ENCODE data around the gene RAPGEF2.

RAPGEF2 gene

DNA sequence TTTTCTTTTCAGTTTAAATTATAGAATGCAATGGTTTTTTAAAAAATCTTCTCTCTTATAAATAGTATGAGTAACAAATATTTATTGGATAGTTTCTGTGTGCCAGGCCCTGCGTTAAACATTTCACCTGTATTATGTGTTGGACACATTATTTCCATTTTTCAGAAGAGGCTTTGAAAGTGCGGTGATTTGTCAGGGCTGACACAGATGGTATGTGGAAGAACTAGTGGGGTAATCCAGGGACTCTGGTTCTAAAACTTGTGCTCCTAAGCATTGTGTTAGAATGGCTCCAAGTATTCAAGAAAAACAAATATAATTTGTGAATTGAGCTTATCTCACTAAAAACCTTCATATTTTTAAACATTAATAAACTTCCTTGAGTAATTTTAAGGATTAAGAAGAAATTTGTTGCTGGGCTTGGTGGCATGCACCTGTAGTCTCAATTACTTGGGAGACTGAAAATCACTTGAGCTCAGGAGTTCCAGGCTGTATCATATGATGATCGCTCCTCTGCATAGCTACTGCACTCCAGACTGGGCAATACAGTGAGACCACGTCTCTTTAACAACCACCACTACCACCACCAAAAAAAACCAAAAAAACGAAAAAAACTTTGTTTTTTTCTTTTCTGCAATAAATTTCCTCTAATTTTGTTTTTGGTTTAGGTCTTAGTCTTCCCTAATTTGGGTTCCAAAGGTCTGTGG, 40.0 kb downstream of the RAPGEF2 start:
- TF ChIP-seq, protein P1, sequence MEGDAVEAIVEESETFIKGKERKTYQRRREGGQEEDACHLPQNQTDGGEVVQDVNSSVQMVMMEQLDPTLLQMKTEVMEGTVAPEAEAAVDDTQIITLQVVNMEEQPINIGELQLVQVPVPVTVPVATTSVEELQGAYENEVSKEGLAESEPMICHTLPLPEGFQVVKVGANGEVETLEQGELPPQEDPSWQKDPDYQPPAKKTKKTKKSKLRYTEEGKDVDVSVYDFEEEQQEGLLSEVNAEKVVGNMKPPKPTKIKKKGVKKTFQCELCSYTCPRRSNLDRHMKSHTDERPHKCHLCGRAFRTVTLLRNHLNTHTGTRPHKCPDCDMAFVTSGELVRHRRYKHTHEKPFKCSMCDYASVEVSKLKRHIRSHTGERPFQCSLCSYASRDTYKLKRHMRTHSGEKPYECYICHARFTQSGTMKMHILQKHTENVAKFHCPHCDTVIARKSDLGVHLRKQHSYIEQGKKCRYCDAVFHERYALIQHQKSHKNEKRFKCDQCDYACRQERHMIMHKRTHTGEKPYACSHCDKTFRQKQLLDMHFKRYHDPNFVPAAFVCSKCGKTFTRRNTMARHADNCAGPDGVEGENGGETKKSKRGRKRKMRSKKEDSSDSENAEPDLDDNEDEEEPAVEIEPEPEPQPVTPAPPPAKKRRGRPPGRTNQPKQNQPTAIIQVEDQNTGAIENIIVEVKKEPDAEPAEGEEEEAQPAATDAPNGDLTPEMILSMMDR (IDR thresholded peaks at IDR 0.05; ENCODE audit: insufficient read depth, low read length, poor library complexity, severe bottlenecking) = no peak
- TF ChIP-seq EZH2phosphoT487 (conservative IDR thresholded peaks at IDR 0.05; ENCODE audit: low read length) = no peak
- H3K27me3 ChIP-seq (ENCODE audit: low read length) = no peaks in the 10 kb centered on the region
- no peaks in the 10 kb centered on the region for H3K36me3 ChIP-seq (ENCODE audit: low read length)
- no peak overlapping the region for H3K4me2 ChIP-seq (ENCODE audit: low read depth, low read length, poor library complexity, severe bottlenecking)
- H3K9me2 ChIP-seq (replicated peaks; ENCODE audit: insufficient read depth, low read length) = no peaks in the 10 kb centered on the region
- H3K9ac ChIP-seq (ENCODE audit: low read length) = no peak overlapping the region
- H3K79me2 ChIP-seq (ENCODE audit: insufficient read depth, low read length) = no peaks in the 10 kb centered on the region
- no peaks in the 10 kb centered on the region for H3F3A ChIP-seq (ENCODE audit: insufficient read depth)
- 0 out of 2 replicates have a peak, but pooled peaks cover 3% of the 10 kb centered on the region for H4K20me1 ChIP-seq (ENCODE audit: low read depth, low read length)
- no peak overlapping the region for H3K27ac ChIP-seq (ENCODE audit: low read depth, low read length)
- no peak overlapping the region for H2AFZ ChIP-seq (ENCODE audit: low read depth, low read length, severe bottlenecking)
- H3K4me3 ChIP-seq (ENCODE audit: insufficient read depth, low read length, poor library complexity, severe bottlenecking) = no peak overlapping the region
- H3K9me3 ChIP-seq (ENCODE audit: insufficient read depth, low read length) = no peaks in the 10 kb centered on the region

DNA sequence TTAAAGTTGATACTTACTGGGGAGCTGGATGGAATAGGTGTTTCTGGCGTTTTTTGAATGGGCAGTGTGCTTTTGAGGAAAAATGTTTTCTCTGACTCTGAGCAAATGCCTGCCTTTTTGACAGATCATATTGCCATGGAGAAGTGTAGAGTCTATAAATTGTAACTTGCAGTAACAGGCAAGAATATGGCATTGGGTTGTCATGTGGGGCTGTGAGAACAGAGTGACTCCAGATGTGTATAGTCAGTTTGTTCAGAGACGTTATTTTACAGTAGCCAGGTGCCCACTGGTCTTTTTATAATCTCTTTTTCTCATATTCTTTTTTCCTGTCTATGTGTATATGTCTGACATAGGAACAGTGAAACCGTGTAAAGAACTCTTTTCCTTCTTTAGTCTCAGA, 40.8 kb downstream of the RAPGEF2 start:
- Histone ChIP-seq H3F3A (ENCODE audit: insufficient read depth) (no peaks in the 10 kb centered on the region), H3K27ac (ENCODE audit: low read depth, low read length) (no peak overlapping the region), H3K4me2 (ENCODE audit: low read depth, low read length, poor library complexity, severe bottlenecking) (no peak overlapping the region), H3K9me3 (ENCODE audit: insufficient read depth, low read length) (no peaks in the 10 kb centered on the region), H3K79me2 (ENCODE audit: insufficient read depth, low read length) (no peaks in the 10 kb centered on the region), H2AFZ (ENCODE audit: low read depth, low read length, severe bottlenecking) (no peak overlapping the region), H3K36me3 (ENCODE audit: low read length) (no peaks in the 10 kb centered on the region), H3K4me3 (ENCODE audit: insufficient read depth, low read length, poor library complexity, severe bottlenecking) (no peak overlapping the region), H3K27me3 (ENCODE audit: low read length) (no peaks in the 10 kb centered on the region), H4K20me1 (ENCODE audit: low read depth, low read length) (0 out of 2 replicates have a peak, but pooled peaks cover 3% of the 10 kb centered on the region), H3K9ac (ENCODE audit: low read length) (no peak overlapping the region), H3K9me2 (replicated peaks; ENCODE audit: insufficient read depth, low read length) (no peaks in the 10 kb centered on the region)
- no peak for TF ChIP-seq EZH2phosphoT487 (conservative IDR thresholded peaks at IDR 0.05; ENCODE audit: low read length)
- TF ChIP-seq, protein P1 (IDR thresholded peaks at IDR 0.05; ENCODE audit: insufficient read depth, low read length, poor library complexity, severe bottlenecking) = no peak

DNA sequence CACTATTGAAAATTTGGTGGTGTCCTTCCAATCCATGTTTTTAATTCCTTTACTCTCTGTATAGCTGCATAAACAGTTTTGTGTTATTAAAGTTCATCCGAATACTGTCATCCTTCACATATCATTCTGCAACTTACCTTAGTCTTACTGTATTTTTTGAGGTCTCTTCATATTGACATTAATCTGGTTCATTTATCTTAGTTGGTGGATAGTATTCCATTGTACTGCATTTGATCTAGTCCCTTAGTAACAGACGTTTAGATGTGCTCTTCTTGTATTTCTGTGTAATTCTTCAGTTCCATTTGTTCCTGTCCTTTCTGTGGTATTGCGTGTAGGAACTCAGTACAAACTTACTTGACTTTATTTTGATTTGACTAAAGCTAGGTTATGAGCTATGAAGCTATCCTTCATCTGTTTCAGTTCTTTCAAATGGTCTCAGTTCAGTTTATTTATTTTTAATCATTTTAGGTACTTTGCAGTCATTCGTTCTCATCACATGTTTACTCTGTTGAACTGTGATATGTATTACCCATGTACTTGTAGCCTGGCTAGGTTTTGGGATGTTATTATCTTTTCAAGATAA, 41.3 kb downstream of the RAPGEF2 start:
- no peak for TF ChIP-seq EZH2phosphoT487 (conservative IDR thresholded peaks at IDR 0.05; ENCODE audit: low read length)
- TF ChIP-seq, protein P1 (IDR thresholded peaks at IDR 0.05; ENCODE audit: insufficient read depth, low read length, poor library complexity, severe bottlenecking) = no peak
- H3K9me2 ChIP-seq (replicated peaks; ENCODE audit: insufficient read depth, low read length) = no peaks in the 10 kb centered on the region
- H3K9ac ChIP-seq (ENCODE audit: low read length) = no peak overlapping the region
- no peaks in the 10 kb centered on the region for H3F3A ChIP-seq (ENCODE audit: insufficient read depth)
- no peak overlapping the region for H3K4me3 ChIP-seq (ENCODE audit: insufficient read depth, low read length, poor library complexity, severe bottlenecking)
- no peak overlapping the region for H2AFZ ChIP-seq (ENCODE audit: low read depth, low read length, severe bottlenecking)
- no peaks in the 10 kb centered on the region for H3K36me3 ChIP-seq (ENCODE audit: low read length)
- no peaks in the 10 kb centered on the region for H3K79me2 ChIP-seq (ENCODE audit: insufficient read depth, low read length)
- H3K27ac ChIP-seq (ENCODE audit: low read depth, low read length) = no peak overlapping the region
- no peaks in the 10 kb centered on the region for H3K9me3 ChIP-seq (ENCODE audit: insufficient read depth, low read length)
- H3K27me3 ChIP-seq (ENCODE audit: low read length) = no peaks in the 10 kb centered on the region
- 0 out of 2 replicates have a peak, but pooled peaks cover 3% of the 10 kb centered on the region for H4K20me1 ChIP-seq (ENCODE audit: low read depth, low read length)
- H3K4me2 ChIP-seq (ENCODE audit: low read depth, low read length, poor library complexity, severe bottlenecking) = no peak overlapping the region
